CD4-positive, alpha-beta T cell treated with Interleukin-15 for 1 hour (primary cell): ENCODE data around the gene KPNA6.
"Not testable (repeated sequence)": the region's sequence is repeated elsewhere in the genome, so short reads cannot be mapped to it uniquely, and the experiment has no call there.

Experiments
- DNase-seq: peaks from one replicate; pipeline ENCODE4 v3.0.0-alpha.2; 2020

KPNA6 gene

GRCh38 chr1:32100807-32101708, 6.8 kb upstream of the KPNA6 start:
- DNase-seq: no peak

GRCh38 chr1:32104127-32104526, 3.7 kb upstream of the KPNA6 start:
- no peak for DNase-seq

GRCh38 chr1:32105338-32105737, 2.5 kb upstream of the KPNA6 start:
- no peak for DNase-seq

GRCh38 chr1:32106663-32107275, 1.1 kb upstream of the KPNA6 start:
- no peak for DNase-seq

GRCh38 chr1:32111040-32111623, 3.3 kb downstream of the KPNA6 start:
- no peak for DNase-seq

GRCh38 chr1:32111789-32112188, 3.9 kb downstream of the KPNA6 start:
- no peak for DNase-seq

GRCh38 chr1:32112806-32113375, 5.0 kb downstream of the KPNA6 start:
- DNase-seq: no peak

GRCh38 chr1:32113436-32113835, 5.6 kb downstream of the KPNA6 start:
- DNase-seq: not testable (repeated sequence)

GRCh38 chr1:32114420-32114819, 6.6 kb downstream of the KPNA6 start:
- DNase-seq: no peak

GRCh38 chr1:32115496-32115895, 7.6 kb downstream of the KPNA6 start:
- DNase-seq: no peak

GRCh38 chr1:32116531-32116930, 8.7 kb downstream of the KPNA6 start:
- no peak for DNase-seq

GRCh38 chr1:32122151-32122550, 14.3 kb downstream of the KPNA6 start:
- DNase-seq: no peak

- not testable (repeated sequence) for DNase-seq
Observed at GRCh38 chr1:32123361-32123760, 15.5 kb downstream of the KPNA6 start.

- no peak for DNase-seq
Observed at GRCh38 chr1:32125313-32125712, 17.5 kb downstream of the KPNA6 start.

GRCh38 chr1:32126770-32127169, 18.9 kb downstream of the KPNA6 start:
- no peak for DNase-seq

- DNase-seq: no peak
Observed at GRCh38 chr1:32127409-32128198, 19.7 kb downstream of the KPNA6 start.

GRCh38 chr1:32128479-32128878, 20.6 kb downstream of the KPNA6 start:
- DNase-seq: no peak

GRCh38 chr1:32128964-32129363, 21.1 kb downstream of the KPNA6 start:
- DNase-seq: no peak

GRCh38 chr1:32133950-32134280, 26.1 kb downstream of the KPNA6 start:
- not testable (repeated sequence) for DNase-seq

GRCh38 chr1:32137111-32137510, 29.3 kb downstream of the KPNA6 start:
- DNase-seq: no peak

GRCh38 chr1:32138965-32139364, 31.1 kb downstream of the KPNA6 start:
- no peak for DNase-seq

- DNase-seq: no peak
Observed at GRCh38 chr1:32142446-32143301, 34.8 kb downstream of the KPNA6 start.
